Measurements from ENCODE around the gene KRT33A.

DNA sequence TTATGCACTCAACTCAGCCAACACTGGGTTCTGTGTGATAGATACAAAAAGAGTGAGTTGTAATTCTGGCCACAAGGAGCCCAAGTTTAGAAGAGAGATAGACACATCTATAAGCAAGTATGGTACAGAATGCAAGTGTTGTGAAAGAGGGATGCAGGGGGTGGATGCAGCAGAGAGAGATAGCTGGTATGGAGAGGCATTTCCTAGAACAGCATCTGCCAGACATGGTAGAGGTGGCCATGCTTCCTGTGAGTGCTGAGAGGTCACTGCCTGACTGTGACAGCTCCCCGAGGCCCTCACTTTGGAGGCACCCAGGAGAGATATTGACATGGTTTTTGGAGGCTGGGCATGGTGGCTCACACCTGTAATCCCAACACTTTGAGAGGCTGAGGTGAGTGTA is 39.5 kb downstream of the KRT33A start:
- no peak for TF ChIP-seq ZNF8 (CRISPR knock-in tag; IDR thresholded peaks at IDR 0.05)
- TF ChIP-seq RARB (CRISPR knock-in tag; IDR thresholded peaks at IDR 0.05), result no peak
- TF ChIP-seq, protein P1, sequence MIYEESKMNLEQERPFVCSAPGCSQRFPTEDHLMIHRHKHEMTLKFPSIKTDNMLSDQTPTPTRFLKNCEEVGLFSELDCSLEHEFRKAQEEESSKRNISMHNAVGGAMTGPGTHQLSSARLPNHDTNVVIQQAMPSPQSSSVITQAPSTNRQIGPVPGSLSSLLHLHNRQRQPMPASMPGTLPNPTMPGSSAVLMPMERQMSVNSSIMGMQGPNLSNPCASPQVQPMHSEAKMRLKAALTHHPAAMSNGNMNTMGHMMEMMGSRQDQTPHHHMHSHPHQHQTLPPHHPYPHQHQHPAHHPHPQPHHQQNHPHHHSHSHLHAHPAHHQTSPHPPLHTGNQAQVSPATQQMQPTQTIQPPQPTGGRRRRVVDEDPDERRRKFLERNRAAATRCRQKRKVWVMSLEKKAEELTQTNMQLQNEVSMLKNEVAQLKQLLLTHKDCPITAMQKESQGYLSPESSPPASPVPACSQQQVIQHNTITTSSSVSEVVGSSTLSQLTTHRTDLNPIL (CRISPR knock-in tag; IDR thresholded peaks at IDR 0.05; ENCODE audit: low read depth), result no peak
- TF ChIP-seq, protein P2, sequence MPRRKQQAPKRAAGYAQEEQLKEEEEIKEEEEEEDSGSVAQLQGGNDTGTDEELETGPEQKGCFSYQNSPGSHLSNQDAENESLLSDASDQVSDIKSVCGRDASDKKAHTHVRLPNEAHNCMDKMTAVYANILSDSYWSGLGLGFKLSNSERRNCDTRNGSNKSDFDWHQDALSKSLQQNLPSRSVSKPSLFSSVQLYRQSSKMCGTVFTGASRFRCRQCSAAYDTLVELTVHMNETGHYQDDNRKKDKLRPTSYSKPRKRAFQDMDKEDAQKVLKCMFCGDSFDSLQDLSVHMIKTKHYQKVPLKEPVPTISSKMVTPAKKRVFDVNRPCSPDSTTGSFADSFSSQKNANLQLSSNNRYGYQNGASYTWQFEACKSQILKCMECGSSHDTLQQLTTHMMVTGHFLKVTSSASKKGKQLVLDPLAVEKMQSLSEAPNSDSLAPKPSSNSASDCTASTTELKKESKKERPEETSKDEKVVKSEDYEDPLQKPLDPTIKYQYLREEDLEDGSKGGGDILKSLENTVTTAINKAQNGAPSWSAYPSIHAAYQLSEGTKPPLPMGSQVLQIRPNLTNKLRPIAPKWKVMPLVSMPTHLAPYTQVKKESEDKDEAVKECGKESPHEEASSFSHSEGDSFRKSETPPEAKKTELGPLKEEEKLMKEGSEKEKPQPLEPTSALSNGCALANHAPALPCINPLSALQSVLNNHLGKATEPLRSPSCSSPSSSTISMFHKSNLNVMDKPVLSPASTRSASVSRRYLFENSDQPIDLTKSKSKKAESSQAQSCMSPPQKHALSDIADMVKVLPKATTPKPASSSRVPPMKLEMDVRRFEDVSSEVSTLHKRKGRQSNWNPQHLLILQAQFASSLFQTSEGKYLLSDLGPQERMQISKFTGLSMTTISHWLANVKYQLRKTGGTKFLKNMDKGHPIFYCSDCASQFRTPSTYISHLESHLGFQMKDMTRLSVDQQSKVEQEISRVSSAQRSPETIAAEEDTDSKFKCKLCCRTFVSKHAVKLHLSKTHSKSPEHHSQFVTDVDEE (CRISPR knock-in tag; IDR thresholded peaks at IDR 0.05), result no peak
- TF ChIP-seq ZFP3 (CRISPR knock-in tag; IDR thresholded peaks at IDR 0.05), result no peak
- no peak for TF ChIP-seq ZFP30 (CRISPR knock-in tag; IDR thresholded peaks at IDR 0.05)
- TF ChIP-seq CSRNP3 (CRISPR knock-in tag; IDR thresholded peaks at IDR 0.05), result no peak

Data from SK-N-SH treated with all-trans-retinoic acid at 6 μM for 48 hours (cell line).